GM18858 (cell line): Measurements from ENCODE around the gene PRPF31.
"Not testable (repeated sequence)": the region's sequence is repeated elsewhere in the genome, so short reads cannot be mapped to it uniquely, and the experiment has no call there.

Experiments
- ATAC-seq: cut with Tn5 transposase; IDR thresholded peaks from one replicate; pipeline ENCODE4 v1.9.1; 2021; ENCODE audit not compliant: unreplicated experiment

Gene PRPF31

GRCh38 chr19:54160182-54160811 lies 44.7 kb downstream of the PRPF31 start:
- no peak for ATAC-seq

GRCh38 chr19:54160854-54161253 lies 45.3 kb downstream of the PRPF31 start:
- no peak for ATAC-seq

- ATAC-seq, result no peak
Observed at GRCh38 chr19:54162241-54162805, 46.8 kb downstream of the PRPF31 start.

- no peak for ATAC-seq
Observed at GRCh38 chr19:54162884-54163283, 47.3 kb downstream of the PRPF31 start.

GRCh38 chr19:54164369-54165068 lies 49.0 kb downstream of the PRPF31 start:
- no peak for ATAC-seq

GRCh38 chr19:54165222-54165621 lies 49.7 kb downstream of the PRPF31 start:
- ATAC-seq, result no peak

GRCh38 chr19:54168174-54168917 lies 52.8 kb downstream of the PRPF31 start:
- no peak for ATAC-seq

GRCh38 chr19:54169149-54169740 lies 53.7 kb downstream of the PRPF31 start:
- no peak for ATAC-seq

- not testable (repeated sequence) for ATAC-seq
Observed at GRCh38 chr19:54171736-54172431, 56.3 kb downstream of the PRPF31 start.

- no peak for ATAC-seq
Observed at GRCh38 chr19:54172471-54173358, 57.2 kb downstream of the PRPF31 start, which contains the start of gene TMC4. Gene TMC4, minus strand, starts transcription at chr19:54173160. Its CDS starts 43 bp downstream, at chr19:54173117.

- ATAC-seq, result no peak
Observed at GRCh38 chr19:54173359-54173699, 57.8 kb downstream of the PRPF31 start.

- ATAC-seq, result no peak
Observed at GRCh38 chr19:54173951-54174834, 58.6 kb downstream of the PRPF31 start.

GRCh38 chr19:54178581-54179261 lies 63.2 kb downstream of the PRPF31 start:
- no peak for ATAC-seq

GRCh38 chr19:54179262-54179852 lies 63.8 kb downstream of the PRPF31 start:
- no peak for ATAC-seq

GRCh38 chr19:54179921-54180461 lies 64.4 kb downstream of the PRPF31 start:
- no peak for ATAC-seq

- ATAC-seq, result no peak
Observed at GRCh38 chr19:54180691-54181091, 65.1 kb downstream of the PRPF31 start.
